Fibroblast of lung (primary cell): ENCODE results near the gene M6PR. TPM values are rescaled to one million over a fixed set of nuclear protein-coding genes. Genes with fewer than 3 reads are reported as not detected.

Source experiments
- DNase-seq, 2 donors: peaks; one replicate each; pipeline versions ENCODE4 v3.0.0 to v3.0.0-alpha.2; 2010; ENCODE audit warnings: low read depth in 2 of 2
- H2AFZ ChIP-seq: 2 replicates; pipeline ENCODE4 v1.5.1; 2012; ENCODE audit warnings: low read length, control low read depth, inconsistent platforms
- H3K27ac ChIP-seq: 2 replicates; pipeline ENCODE4 v1.5.1; 2011; ENCODE audit warnings: low read length, control low read depth; ENCODE audit not compliant: insufficient read depth
- H3K27me3 ChIP-seq: 2 replicates; pipeline ENCODE4 v1.5.1; 2011; ENCODE audit warnings: mild to moderate bottlenecking, low read length; ENCODE audit not compliant: control insufficient read depth, insufficient read depth
- H3K36me3 ChIP-seq: 2 replicates; pipeline ENCODE4 v1.5.1; 2011; ENCODE audit warnings: low read length; ENCODE audit not compliant: control insufficient read depth, insufficient read depth
- H3K4me1 ChIP-seq: 2 replicates; pipeline ENCODE4 v1.5.1; 2011; ENCODE audit warnings: low read length; ENCODE audit not compliant: control insufficient read depth, insufficient read depth; ENCODE audit errors: extremely low read depth
- H3K4me2 ChIP-seq: 2 replicates; pipeline ENCODE4 v1.5.1; 2011; ENCODE audit warnings: low read length, control low read depth; ENCODE audit not compliant: insufficient read depth; ENCODE audit errors: extremely low read depth
- H3K4me3 ChIP-seq, 4 experiments: fragments of 200-600 bp in 1 of 4; sonication (generic) in 1 of 4; replicated peaks in 1 of 4; 2 replicates each; pipeline ENCODE4 v1.5.1; 2011 to 2016; ENCODE audit warnings: low read length in 4 of 4, low read depth in 3 of 4, mild to moderate bottlenecking in 3 of 4, control low read depth in 2 of 4, inconsistent platforms in 1 of 4, mixed read lengths in 1 of 4; ENCODE audit not compliant: insufficient read depth in 1 of 4; ENCODE audit errors: control extremely low read depth in 1 of 4
- H3K79me2 ChIP-seq: 2 replicates; pipeline ENCODE4 v1.5.1; 2012; ENCODE audit warnings: mild to moderate bottlenecking, low read length, inconsistent platforms; ENCODE audit not compliant: control insufficient read depth, insufficient read depth
- H3K9ac ChIP-seq: 2 replicates; pipeline ENCODE4 v1.5.1; 2011; ENCODE audit warnings: mild to moderate bottlenecking, low read length, control low read depth; ENCODE audit not compliant: insufficient read depth
- H3K9me3 ChIP-seq: 2 replicates; pipeline ENCODE4 v1.5.1; 2012; ENCODE audit warnings: low read depth, low read length; ENCODE audit not compliant: control insufficient read depth, insufficient read depth
- H4K20me1 ChIP-seq: 2 replicates; pipeline ENCODE4 v1.5.1; 2011; ENCODE audit warnings: low read length; ENCODE audit not compliant: control insufficient read depth, insufficient read depth; ENCODE audit errors: extremely low read depth
- CTCF ChIP-seq, 2 donors: IDR thresholded peaks in 1 of 2; conservative IDR thresholded peaks in 1 of 2; 1 replicate in 1 of 2; 2 replicates in 1 of 2; pipeline ENCODE4 v1.5.1; 2011 to 2012; ENCODE audit warnings: low read length in 2 of 2, control low read depth in 1 of 2, inconsistent platforms in 1 of 2, low read depth in 1 of 2, mild to moderate bottlenecking in 1 of 2
- EZH2 ChIP-seq: IDR thresholded peaks from 2 replicates; pipeline ENCODE4 v1.5.1; 2012; ENCODE audit warnings: low read length, control low read depth, mild to moderate bottlenecking; ENCODE audit errors: missing control alignments
- polyA plus RNA-seq, 2 donors: library from polyadenylated mRNA; depleted of rRNA in 1 of 2; stranded (reverse) in 1 of 2; unstranded in 1 of 2; fragments of >200 nt; gene quantifications; 2 replicates each; pipeline ENCODE4 v1.2.1, GENCODE V29; 2011 to 2012; ENCODE audit warnings: missing spikeins in 1 of 2
- total RNA-seq: library from RNA; depleted of rRNA; stranded (reverse); fragments of >200 nt; gene quantifications from 2 replicates; pipeline ENCODE4 v1.2.1, GENCODE V29; 2014

Gene M6PR
- total and polyA plus RNA-seq, 2 donors (not counting 1 experiment from before 2014, with no cell fraction given): 102 to 292 TPM

DNA sequence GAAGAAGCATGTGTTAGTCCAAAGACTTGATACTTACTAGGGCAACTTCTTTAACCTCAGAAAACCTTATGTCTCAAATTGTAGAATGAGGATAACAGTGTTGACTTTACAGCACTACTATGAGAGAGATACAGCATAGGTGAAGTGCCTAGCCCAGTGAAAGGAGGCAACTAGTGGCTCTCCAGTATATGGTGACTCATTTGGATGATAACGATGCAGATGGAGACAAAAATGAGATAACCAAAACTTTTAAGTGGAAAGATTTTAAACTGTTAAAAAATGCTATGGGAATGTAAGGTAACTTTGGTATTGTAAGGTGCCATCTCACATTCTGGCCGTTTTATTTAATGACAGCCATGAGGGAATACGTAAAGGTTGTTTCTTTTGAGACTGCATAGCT is 32.4 kb downstream of the M6PR start:
- H3K4me1 ChIP-seq: peaks cover 2% of the 10 kb centered on the region
- no peaks in the 10 kb centered on the region for H3K27me3 ChIP-seq
- H3K9ac ChIP-seq: no peak overlapping the region
- H3K4me2 ChIP-seq: no peak overlapping the region
- no peaks in the 10 kb centered on the region for H3K79me2 ChIP-seq
- H3K4me3 ChIP-seq: no peak overlapping the region
- TF ChIP-seq CTCF (conservative IDR thresholded peaks at IDR 0.05 in 1 of 2, IDR thresholded peaks at IDR 0.05 in 1 of 2; ENCODE audit: low read depth in 1 of 2, low read length in 2 of 2): no peak
- TF ChIP-seq EZH2: no peak
- DNase-seq: no peak
- no peaks in the 10 kb centered on the region for H3K36me3 ChIP-seq
- H3K9me3 ChIP-seq: no peaks in the 10 kb centered on the region
- no peaks in the 10 kb centered on the region for H4K20me1 ChIP-seq
- no peak overlapping the region for H2AFZ ChIP-seq
- no peak overlapping the region for H3K27ac ChIP-seq

GRCh38 chr12:8916154-8916553 is 33.3 kb downstream of the M6PR start:
- Histone ChIP-seq H3K9me3 (no peaks in the 10 kb centered on the region), H4K20me1 (no peaks in the 10 kb centered on the region), H3K4me1 (peaks cover 2% of the 10 kb centered on the region), H3K4me3 (peak overlapping the region in 3 of 4 experiments; percentile 77 to 93 (median 83)), H3K79me2 (no peaks in the 10 kb centered on the region), H3K4me2 (peak overlapping the region; percentile 76), H3K27ac (no peak overlapping the region), H3K27me3 (no peaks in the 10 kb centered on the region), H3K36me3 (no peaks in the 10 kb centered on the region), H3K9ac (no peak overlapping the region), H2AFZ (no peak overlapping the region)
- no peak for DNase-seq
- TF ChIP-seq EZH2: no peak
- no peak for TF ChIP-seq CTCF (conservative IDR thresholded peaks at IDR 0.05 in 1 of 2, IDR thresholded peaks at IDR 0.05 in 1 of 2; ENCODE audit: low read depth in 1 of 2, low read length in 2 of 2)

DNA sequence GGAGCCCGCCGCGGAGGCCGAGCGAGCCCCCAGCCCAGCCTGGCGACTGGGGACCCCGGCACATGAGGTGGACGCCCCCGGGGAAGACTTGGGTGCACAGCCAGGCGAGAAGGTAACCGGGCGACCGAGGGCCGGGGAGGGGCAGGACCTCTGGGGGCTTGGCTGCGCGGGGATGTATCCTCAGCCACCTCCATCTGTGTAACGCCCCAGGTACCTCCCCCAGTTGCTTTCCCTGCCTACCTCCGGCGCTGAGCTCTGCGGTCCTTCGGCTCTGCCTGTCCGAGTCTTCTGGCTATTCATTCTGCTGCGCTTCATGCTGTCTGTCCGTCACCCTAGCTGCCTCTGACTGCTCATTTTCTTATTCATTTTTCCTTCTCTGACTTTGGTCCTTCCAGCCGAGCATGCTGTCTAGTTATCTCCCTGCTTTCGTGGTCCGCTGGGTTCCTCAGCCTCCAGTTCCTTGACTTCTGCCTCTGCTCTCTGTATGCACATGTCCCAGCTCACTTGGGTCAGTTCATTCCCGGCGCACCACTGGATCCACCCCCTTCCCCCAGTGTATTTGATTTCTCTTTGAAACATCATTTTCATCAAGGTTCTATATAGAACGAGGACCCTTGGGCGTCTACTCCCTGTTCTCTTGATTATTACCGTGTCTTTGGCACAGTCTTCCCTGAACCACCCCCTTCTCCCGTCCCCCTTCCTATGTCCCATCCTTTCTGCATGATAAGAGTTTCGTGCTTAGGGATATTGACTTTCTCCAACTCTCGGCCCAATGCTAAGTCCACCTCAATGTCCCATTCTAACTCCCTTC is 34.5 kb downstream of the M6PR start:
- Histone ChIP-seq H3K79me2 (no peaks in the 10 kb centered on the region), H2AFZ (peak overlapping the region; percentile 92), H3K9me3 (no peaks in the 10 kb centered on the region), H3K4me1 (peaks cover 2% of the 10 kb centered on the region), H3K4me3 (peak overlapping the region; percentile 77 to 93 (median 85)), H4K20me1 (no peaks in the 10 kb centered on the region), H3K36me3 (no peaks in the 10 kb centered on the region), H3K4me2 (peak overlapping the region; percentile 98), H3K27ac (peak overlapping the region; percentile 60), H3K9ac (peak overlapping the region; percentile 60), H3K27me3 (no peaks in the 10 kb centered on the region)
- TF ChIP-seq CTCF (conservative IDR thresholded peaks at IDR 0.05 in 1 of 2, IDR thresholded peaks at IDR 0.05 in 1 of 2; ENCODE audit: low read depth in 1 of 2, low read length in 2 of 2) (no peak), EZH2 (no peak)
- DNase-seq: peak; percentile 26 to 63
